ENCODE data around the gene AGAP2.

DNA sequence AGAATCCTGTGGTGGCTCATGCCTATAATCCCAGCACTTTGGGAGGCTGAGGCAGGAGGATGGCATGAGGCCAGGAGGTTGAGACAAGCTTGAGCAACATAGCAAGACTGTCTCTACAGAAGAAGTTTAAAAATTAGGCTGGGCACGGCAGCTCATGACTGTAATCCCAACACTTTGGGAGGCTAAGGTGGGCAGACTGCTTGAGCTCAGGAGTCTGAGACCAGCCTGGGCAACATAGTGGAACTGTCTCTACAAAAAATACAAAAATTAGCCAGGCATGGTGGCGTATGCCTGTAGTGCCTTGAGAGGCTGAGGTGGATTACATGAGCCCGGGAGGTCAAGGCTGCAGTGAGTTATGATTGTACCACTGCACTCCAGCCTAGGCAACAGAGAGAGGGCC is 29.3 kb upstream of the AGAP2 start:
- TF ChIP-seq, protein P1, sequence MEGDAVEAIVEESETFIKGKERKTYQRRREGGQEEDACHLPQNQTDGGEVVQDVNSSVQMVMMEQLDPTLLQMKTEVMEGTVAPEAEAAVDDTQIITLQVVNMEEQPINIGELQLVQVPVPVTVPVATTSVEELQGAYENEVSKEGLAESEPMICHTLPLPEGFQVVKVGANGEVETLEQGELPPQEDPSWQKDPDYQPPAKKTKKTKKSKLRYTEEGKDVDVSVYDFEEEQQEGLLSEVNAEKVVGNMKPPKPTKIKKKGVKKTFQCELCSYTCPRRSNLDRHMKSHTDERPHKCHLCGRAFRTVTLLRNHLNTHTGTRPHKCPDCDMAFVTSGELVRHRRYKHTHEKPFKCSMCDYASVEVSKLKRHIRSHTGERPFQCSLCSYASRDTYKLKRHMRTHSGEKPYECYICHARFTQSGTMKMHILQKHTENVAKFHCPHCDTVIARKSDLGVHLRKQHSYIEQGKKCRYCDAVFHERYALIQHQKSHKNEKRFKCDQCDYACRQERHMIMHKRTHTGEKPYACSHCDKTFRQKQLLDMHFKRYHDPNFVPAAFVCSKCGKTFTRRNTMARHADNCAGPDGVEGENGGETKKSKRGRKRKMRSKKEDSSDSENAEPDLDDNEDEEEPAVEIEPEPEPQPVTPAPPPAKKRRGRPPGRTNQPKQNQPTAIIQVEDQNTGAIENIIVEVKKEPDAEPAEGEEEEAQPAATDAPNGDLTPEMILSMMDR (IDR thresholded peaks at IDR 0.05), result no peak
- no peak for TF ChIP-seq POLR2A (IDR thresholded peaks at IDR 0.05)
